WTC11 (cell line): ENCODE data around the gene HPX.

Experiments
- CTCF ChIP-seq: fragments of 200-600 bp; IDR thresholded peaks from 2 replicates; pipeline ENCODE4 v1.8.0; 2022; ENCODE audit warnings: antibody characterized with exemption
- ESRRA ChIP-seq: sonication (generic); formaldehyde crosslinking; IDR thresholded peaks from 2 replicates; pipeline ENCODE4 v1.8.1; 2022; ENCODE audit warnings: mild to moderate bottlenecking, missing genetic modification reagents, borderline replicate concordance
- NFYB ChIP-seq: sonication (generic); formaldehyde crosslinking; conservative IDR thresholded peaks from 2 replicates; pipeline ENCODE4 v1.8.0; 2022; ENCODE audit warnings: low read depth, missing genetic modification reagents
- NR3C1 ChIP-seq: sonication (generic); formaldehyde crosslinking; conservative IDR thresholded peaks from 2 replicates; pipeline ENCODE4 v1.8.1; 2023; ENCODE audit warnings: low read depth, mild to moderate bottlenecking, missing genetic modification reagents
- SP1 ChIP-seq: sonication (generic); formaldehyde crosslinking; conservative IDR thresholded peaks from 2 replicates; pipeline ENCODE4 v1.8.1; 2022; ENCODE audit warnings: missing genetic modification reagents
- TP53 ChIP-seq: sonication (generic); formaldehyde crosslinking; IDR thresholded peaks from 2 replicates; pipeline ENCODE4 v1.8.1; 2023; ENCODE audit warnings: mild to moderate bottlenecking, missing genetic modification reagents
- ZSCAN18 ChIP-seq: fragments of 250-450 bp; sonication (Bioruptor Pico); IDR thresholded peaks from 2 replicates; pipeline ENCODE4 v2.1.2; 2022; ENCODE audit warnings: mild to moderate bottlenecking, moderate library complexity
- TF ChIP-seq, protein P1 (sequence below): sonication (generic); formaldehyde crosslinking; IDR thresholded peaks from 2 replicates; pipeline ENCODE4 v1.8.1; 2023; ENCODE audit warnings: mild to moderate bottlenecking, missing genetic modification reagents, moderate library complexity

- TF ChIP-seq TP53 (no peak), SP1 (CRISPR knock-in tag) (no peak), ZSCAN18 (CRISPR knock-in tag) (no peak), NFYB (CRISPR knock-in tag) (no peak), CTCF (no peak), NR3C1 (CRISPR knock-in tag) (no peak), ESRRA (no peak)
- TF ChIP-seq, protein P1, sequence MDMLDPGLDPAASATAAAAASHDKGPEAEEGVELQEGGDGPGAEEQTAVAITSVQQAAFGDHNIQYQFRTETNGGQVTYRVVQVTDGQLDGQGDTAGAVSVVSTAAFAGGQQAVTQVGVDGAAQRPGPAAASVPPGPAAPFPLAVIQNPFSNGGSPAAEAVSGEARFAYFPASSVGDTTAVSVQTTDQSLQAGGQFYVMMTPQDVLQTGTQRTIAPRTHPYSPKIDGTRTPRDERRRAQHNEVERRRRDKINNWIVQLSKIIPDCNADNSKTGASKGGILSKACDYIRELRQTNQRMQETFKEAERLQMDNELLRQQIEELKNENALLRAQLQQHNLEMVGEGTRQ (CRISPR knock-in tag) = no peak
Observed at GRCh38 chr11:6437993-6438392, 2.8 kb downstream of the HPX start.
